Nephron (organoid): Measurements from ENCODE around the gene NSUN2.

Experiments used
- H3K27ac Mint-ChIP-seq, 3 experiments: 2 replicates each; pipeline ENCODE4 v1.8.0; 2020; ENCODE audit warnings: mixed read lengths in 3 of 3, mild to moderate bottlenecking in 2 of 3, moderate library complexity in 1 of 3
- H3K27me3 Mint-ChIP-seq: 2 replicates; pipeline ENCODE4 v1.8.0; 2021; ENCODE audit warnings: low read depth, mild to moderate bottlenecking, moderate library complexity, mixed read lengths
- H3K36me3 Mint-ChIP-seq: 2 replicates; pipeline ENCODE4 v1.8.0; 2020; ENCODE audit warnings: low read depth, mixed read lengths
- H3K4me1 Mint-ChIP-seq: 2 replicates; pipeline ENCODE4 v1.8.0; 2020; ENCODE audit warnings: mixed read lengths
- H3K4me3 Mint-ChIP-seq, 3 experiments: 2 replicates each; pipeline ENCODE4 v1.8.0; 2020; ENCODE audit warnings: mild to moderate bottlenecking in 3 of 3, mixed read lengths in 3 of 3, moderate library complexity in 2 of 3
- H3K9me3 Mint-ChIP-seq: 2 replicates; pipeline ENCODE4 v1.8.0; 2020; ENCODE audit warnings: mixed read lengths
- TF ChIP-seq, protein P1 (sequence below), 3 experiments: fragments of 200-600 bp; sonication (generic); IDR thresholded peaks; one replicate each; pipeline ENCODE4 v1.5.0; 2021; ENCODE audit warnings: antibody characterized with exemption in 3 of 3; ENCODE audit not compliant: unreplicated experiment in 3 of 3

Gene NSUN2

DNA sequence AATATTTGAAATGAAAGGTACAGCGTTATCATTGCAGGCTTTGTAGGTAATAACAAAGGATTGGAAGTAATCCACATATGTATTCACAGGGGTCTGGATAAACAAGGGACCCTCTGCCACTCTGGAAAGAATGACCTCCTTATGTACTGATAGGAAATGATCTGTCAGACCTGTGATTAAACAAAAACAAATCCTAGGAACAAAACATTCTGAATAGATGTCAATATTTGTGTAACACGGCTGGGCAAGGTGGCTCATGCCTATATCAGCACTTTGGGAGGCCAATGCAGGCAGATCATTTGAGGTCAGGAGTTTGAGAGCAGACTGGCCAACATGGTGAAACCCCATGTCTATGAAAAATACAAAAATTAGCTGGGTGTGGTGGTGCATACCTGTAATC lies 42.3 kb downstream of the NSUN2 start:
- Mint-ChIP-seq H3K4me3 (no peak overlapping the region), H3K27me3 (peaks cover 15% of the 10 kb centered on the region), H3K27ac (no peak overlapping the region), H3K4me1 (no peaks in the 10 kb centered on the region), H3K9me3 (no peaks in the 10 kb centered on the region), H3K36me3 (peaks cover 9% of the 10 kb centered on the region)
- TF ChIP-seq, protein P1, sequence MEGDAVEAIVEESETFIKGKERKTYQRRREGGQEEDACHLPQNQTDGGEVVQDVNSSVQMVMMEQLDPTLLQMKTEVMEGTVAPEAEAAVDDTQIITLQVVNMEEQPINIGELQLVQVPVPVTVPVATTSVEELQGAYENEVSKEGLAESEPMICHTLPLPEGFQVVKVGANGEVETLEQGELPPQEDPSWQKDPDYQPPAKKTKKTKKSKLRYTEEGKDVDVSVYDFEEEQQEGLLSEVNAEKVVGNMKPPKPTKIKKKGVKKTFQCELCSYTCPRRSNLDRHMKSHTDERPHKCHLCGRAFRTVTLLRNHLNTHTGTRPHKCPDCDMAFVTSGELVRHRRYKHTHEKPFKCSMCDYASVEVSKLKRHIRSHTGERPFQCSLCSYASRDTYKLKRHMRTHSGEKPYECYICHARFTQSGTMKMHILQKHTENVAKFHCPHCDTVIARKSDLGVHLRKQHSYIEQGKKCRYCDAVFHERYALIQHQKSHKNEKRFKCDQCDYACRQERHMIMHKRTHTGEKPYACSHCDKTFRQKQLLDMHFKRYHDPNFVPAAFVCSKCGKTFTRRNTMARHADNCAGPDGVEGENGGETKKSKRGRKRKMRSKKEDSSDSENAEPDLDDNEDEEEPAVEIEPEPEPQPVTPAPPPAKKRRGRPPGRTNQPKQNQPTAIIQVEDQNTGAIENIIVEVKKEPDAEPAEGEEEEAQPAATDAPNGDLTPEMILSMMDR (IDR thresholded peaks at IDR 0.05; ENCODE audit: unreplicated experiment in 3 of 3) = no peak

DNA sequence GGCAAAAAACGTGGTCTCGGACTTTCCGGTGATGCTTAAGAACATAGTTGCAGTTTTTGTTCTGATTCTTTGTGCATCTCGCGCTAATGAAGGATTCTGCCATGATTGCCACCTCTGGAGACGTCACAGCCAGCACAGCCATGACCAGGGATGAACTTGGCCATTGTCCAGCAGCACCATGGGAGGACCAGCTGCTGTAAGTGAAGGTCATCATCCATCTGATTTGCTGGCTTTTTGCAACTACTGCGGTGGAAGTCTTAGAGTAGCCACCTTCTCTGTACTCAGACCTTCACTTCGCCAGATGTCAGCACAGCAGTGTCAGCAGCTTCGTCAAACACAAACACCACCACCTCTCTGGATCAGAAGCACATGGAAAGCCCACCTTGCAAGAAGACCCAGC lies 45.7 kb downstream of the NSUN2 start:
- Mint-ChIP-seq H3K36me3 (no peaks in the 10 kb centered on the region), H3K4me3 (no peak overlapping the region), H3K27me3 (peaks cover 36% of the 10 kb centered on the region), H3K9me3 (no peaks in the 10 kb centered on the region), H3K4me1 (peaks cover 9% of the 10 kb centered on the region), H3K27ac (no peak overlapping the region)
- TF ChIP-seq, protein P1 (IDR thresholded peaks at IDR 0.05; ENCODE audit: unreplicated experiment in 3 of 3) = no peak

DNA sequence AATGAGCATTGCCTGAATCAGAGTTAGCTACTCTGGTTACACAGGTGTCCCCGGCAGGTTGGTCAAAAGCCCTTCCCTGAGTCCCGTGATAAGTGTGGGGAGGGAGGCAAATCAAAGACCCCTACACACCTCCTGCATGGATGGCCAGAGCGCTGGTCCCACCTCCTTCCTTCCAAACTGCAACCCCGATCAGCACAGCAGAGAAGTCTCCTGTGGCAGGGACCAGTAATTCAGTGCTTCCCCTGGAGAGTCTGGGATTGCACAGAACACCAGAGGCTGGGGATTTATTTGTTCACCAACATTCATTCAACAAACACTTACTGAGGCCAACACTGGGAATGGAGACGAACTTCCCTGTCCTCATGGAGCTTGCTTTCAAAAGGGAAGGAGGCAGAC lies 46.2 kb downstream of the NSUN2 start:
- TF ChIP-seq, protein P1 (IDR thresholded peaks at IDR 0.05; ENCODE audit: unreplicated experiment in 3 of 3) = no peak
- no peak overlapping the region for H3K4me3 Mint-ChIP-seq
- H3K9me3 Mint-ChIP-seq = no peaks in the 10 kb centered on the region
- no peaks in the 10 kb centered on the region for H3K36me3 Mint-ChIP-seq
- H3K27me3 Mint-ChIP-seq = peaks cover 41% of the 10 kb centered on the region
- no peak overlapping the region for H3K27ac Mint-ChIP-seq
- H3K4me1 Mint-ChIP-seq = peaks cover 14% of the 10 kb centered on the region

DNA sequence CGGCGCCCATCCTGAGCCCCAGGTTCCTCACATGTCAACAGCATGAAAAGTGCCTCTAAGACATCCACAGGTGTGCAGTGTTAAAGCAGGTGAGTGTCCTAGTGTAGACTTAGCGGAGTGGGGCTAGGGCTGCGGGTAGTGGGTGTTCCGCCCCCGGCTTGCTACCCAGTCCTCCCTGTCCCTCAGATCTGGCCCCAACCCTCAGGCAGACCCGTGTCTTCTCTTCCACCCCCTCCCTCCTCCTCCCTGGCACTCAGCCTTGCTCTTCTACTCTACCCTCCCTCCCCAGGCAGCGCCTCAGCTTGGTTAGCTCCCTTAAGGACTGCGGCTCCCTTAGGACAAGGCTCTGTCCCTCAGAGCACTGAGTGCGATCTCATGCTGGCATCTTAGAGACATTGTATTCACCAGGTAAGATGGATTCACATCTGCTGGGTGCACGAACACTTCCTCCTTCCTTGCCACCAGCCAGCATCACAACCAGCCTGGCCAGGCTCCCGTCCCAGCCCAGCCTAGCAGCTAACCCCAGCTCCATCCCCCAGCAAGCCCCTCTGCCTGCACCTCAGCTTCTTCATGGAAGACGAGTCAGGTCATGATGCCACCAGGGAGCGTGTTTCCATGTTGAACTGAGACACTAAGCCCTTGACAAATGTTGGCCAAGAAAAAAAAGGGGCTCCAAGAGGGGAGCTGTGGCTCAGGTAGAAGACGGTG lies 46.8 kb downstream of the NSUN2 start:
- peaks cover 19% of the 10 kb centered on the region for H3K4me1 Mint-ChIP-seq
- H3K36me3 Mint-ChIP-seq = no peaks in the 10 kb centered on the region
- no peak overlapping the region for H3K4me3 Mint-ChIP-seq
- peaks cover 46% of the 10 kb centered on the region for H3K27me3 Mint-ChIP-seq
- H3K9me3 Mint-ChIP-seq = no peaks in the 10 kb centered on the region
- no peak overlapping the region for H3K27ac Mint-ChIP-seq
- TF ChIP-seq, protein P1 (IDR thresholded peaks at IDR 0.05; ENCODE audit: unreplicated experiment in 3 of 3) = no peak

DNA sequence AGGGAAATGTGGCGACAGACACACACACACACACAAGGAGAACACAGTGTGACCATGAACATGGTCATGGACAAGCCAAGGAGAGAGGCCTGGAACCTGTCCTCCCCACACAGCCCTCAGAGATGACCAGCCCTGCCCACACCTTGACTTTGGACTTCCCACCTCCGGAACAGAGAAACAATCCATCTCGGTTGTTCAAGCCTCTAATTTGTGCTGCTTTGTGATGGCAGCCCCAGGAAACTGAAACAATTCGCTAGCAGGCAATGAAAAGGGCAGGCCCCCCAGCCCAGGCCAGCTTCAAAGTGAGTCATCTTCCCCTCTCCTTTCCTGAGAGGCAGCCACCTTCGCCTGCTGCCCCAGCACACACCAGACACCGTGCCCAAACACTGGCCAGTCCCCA lies 47.7 kb downstream of the NSUN2 start:
- TF ChIP-seq, protein P1 (IDR thresholded peaks at IDR 0.05; ENCODE audit: unreplicated experiment in 3 of 3) = no peak
- H3K27me3 Mint-ChIP-seq = peaks cover 49% of the 10 kb centered on the region
- H3K36me3 Mint-ChIP-seq = no peaks in the 10 kb centered on the region
- H3K9me3 Mint-ChIP-seq = no peaks in the 10 kb centered on the region
- no peak overlapping the region for H3K27ac Mint-ChIP-seq
- peaks cover 25% of the 10 kb centered on the region for H3K4me1 Mint-ChIP-seq
- peak overlapping the region in 1 of 3 experiments; percentile 34 for H3K4me3 Mint-ChIP-seq

DNA sequence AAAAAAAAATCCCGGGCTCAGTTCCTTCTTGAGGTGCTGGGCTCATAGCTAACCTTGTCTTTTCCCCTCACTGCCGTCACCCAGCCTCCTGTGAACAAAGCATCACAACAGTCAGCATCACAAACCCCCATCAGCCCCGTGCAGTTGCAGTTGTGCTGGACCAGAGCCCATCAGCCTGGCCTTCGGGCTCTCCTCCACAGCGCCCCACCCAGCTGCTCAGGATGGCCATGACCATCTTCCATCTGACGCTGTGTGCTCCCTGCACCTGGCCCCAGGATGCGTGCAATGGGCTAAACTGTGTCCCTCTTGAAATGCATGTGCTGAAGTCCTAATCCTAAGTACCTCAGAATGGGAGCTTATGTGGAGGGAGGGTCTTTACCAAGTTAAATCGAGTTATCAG lies 48.1 kb downstream of the NSUN2 start:
- Mint-ChIP-seq H3K27ac (no peak overlapping the region), H3K4me1 (peaks cover 25% of the 10 kb centered on the region), H3K9me3 (no peaks in the 10 kb centered on the region), H3K27me3 (peaks cover 49% of the 10 kb centered on the region), H3K36me3 (no peaks in the 10 kb centered on the region), H3K4me3 (peak overlapping the region in 1 of 3 experiments; percentile 0)
- TF ChIP-seq, protein P1 (IDR thresholded peaks at IDR 0.05; ENCODE audit: unreplicated experiment in 3 of 3) = no peak
